VCaP (cell line): ENCODE results near the gene RGL1.

Source experiments
- H3K27ac ChIP-seq: fragments of 450-650 bp; 2 replicates; pipeline ENCODE4 v1.5.1; 2017
- TF ChIP-seq, protein P1 (sequence below): fragments of 450-650 bp; conservative IDR thresholded peaks from 2 replicates; pipeline ENCODE4 v1.5.1; 2017; ENCODE audit warnings: mild to moderate bottlenecking, moderate library complexity

Gene RGL1

DNA sequence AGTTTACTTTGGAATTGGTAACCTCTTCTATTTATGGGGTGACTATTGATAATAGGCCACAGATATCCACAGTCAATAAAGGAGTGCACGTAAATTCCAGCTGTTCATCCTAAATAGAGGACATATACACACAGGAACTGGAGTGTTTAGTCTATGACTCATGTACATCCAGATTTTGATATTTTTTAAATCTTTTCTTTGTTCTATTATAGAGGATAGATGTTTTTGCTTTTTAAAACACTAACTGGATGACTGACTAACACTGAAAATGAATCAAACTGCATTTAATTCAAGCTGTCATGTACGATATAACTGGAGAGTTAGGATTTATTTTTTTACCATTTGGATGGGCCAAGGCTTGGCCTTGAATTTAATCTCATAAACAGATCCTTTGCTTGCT is 45.9 kb downstream of the RGL1 start:
- TF ChIP-seq, protein P1, sequence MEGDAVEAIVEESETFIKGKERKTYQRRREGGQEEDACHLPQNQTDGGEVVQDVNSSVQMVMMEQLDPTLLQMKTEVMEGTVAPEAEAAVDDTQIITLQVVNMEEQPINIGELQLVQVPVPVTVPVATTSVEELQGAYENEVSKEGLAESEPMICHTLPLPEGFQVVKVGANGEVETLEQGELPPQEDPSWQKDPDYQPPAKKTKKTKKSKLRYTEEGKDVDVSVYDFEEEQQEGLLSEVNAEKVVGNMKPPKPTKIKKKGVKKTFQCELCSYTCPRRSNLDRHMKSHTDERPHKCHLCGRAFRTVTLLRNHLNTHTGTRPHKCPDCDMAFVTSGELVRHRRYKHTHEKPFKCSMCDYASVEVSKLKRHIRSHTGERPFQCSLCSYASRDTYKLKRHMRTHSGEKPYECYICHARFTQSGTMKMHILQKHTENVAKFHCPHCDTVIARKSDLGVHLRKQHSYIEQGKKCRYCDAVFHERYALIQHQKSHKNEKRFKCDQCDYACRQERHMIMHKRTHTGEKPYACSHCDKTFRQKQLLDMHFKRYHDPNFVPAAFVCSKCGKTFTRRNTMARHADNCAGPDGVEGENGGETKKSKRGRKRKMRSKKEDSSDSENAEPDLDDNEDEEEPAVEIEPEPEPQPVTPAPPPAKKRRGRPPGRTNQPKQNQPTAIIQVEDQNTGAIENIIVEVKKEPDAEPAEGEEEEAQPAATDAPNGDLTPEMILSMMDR: no peak

DNA sequence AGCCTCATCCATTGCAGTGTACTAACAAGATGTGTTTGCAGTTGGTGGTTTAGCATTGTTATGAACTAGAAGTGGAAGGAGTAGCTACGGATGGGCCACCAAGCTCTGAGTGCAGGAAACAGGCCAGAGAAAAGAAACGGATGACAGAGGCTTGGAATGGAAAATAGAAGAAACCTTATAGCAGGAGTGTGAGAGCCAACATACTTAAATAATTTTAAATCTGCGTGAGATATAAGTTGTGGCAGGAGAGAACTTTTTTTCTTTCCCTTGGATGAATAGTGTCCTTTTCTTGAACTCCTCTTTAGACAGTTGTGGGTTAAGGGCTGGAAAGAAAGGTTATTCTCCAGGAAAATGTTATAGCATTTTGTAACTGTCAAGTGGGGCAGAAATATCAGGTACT is 54.2 kb downstream of the RGL1 start:
- TF ChIP-seq, protein P1: no peak
- H3K27ac ChIP-seq: no peak overlapping the region

More for the DNA sequence above, 45.9 kb downstream of the RGL1 start:
- no peak overlapping the region for H3K27ac ChIP-seq

DNA sequence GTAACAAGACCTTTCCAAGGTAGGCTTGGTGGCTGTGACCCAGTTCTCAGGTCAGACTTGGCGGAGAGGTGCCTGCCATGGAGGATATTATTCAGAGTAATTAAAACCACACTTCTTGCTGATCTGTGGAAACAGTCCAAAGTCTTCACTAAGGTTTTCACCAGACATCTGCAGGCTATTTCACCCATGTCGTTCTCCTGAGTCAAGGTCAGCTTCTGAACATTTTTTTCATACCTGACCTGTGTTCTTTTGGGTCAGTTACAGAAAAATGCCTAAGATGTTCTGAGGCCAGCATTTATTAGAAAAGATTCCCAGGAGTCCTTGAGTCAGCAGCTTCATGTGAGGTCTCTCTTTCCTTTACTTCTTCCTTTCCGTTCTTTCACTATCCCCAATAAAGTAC is 54.9 kb downstream of the RGL1 start:
- no peak overlapping the region for H3K27ac ChIP-seq

DNA sequence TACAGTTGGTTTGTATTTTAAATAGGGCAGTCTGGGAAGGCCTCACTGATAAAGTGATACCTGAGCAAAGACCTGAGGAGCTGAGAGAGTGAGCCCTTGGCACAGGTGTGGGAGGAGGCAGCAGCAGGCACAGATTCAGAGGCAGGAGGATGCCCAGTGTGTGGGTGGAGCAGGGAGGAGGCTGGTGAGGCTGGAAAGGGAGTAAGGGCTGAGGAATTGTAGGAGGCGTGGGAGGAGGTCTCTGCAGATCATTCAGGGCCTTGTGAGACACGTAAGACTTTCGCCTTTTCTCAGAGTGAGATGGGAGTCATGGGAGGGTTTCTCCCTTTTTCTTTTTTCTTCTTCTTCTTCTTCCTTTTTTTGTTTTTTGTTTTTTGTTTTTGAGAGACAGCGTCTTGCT is 58.0 kb downstream of the RGL1 start:
- TF ChIP-seq, protein P1: no peak
- no peak overlapping the region for H3K27ac ChIP-seq

More for the DNA sequence above, 54.9 kb downstream of the RGL1 start:
- TF ChIP-seq, protein P1: no peak

DNA sequence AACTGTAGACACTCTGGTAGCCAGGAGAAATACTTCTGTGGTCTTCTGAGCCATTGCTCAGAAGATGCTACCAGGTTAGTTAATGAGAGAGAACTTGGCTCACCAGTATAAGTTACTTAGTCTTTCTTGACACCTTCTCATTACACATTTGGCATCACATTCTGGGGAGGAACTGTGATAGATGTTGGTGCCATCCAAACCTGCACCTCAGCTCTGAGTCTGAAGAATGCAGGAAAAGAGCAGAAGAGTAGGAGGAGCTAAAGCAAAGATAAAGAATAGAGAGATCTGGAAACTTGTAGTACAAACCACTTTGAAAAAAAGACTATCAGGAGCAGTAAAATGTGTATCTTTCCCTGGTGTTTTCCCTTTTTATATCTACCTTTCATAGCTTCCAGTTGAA is 58.9 kb downstream of the RGL1 start:
- H3K27ac ChIP-seq: no peak overlapping the region
- TF ChIP-seq, protein P1: no peak

DNA sequence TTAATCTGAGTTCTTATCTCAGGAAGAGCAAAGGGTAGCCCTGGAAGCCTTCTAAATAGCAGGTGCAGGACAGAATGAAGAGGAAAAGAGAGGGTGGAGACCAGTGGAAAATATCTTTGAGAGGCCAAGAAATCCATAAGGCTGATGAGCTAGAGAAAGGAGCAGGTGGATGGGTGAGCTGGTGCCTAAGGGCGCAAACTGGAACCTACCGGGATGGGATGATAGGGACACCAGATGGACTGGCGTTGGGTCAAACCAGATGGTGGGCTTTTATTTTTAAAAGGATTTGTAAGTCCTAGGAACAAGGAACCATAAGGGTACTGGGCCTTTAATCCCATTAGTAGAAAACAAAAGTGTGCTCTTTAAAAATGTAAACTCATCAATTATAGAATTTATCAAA is 59.7 kb downstream of the RGL1 start:
- TF ChIP-seq, protein P1: no peak
- no peak overlapping the region for H3K27ac ChIP-seq

DNA sequence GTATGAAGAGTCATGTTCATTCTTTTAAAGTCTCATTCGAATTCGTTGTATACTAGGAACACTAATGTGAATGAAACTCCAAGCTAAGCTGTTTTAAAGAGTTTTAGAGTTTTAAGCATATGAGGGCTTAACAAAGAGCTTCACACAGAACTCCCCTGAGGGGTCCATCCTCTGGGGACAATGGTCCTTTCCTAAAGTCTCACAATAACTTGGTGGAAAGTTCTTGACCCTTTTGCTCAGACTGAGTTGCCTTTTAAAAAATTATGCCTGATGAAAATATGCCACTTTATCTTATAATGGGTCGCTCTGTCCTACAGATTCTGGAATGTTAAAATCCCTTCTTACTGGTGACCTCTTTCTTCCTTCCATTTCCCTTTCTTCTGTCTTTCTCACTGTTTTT is 64.3 kb downstream of the RGL1 start:
- TF ChIP-seq, protein P1: no peak
- H3K27ac ChIP-seq: no peak overlapping the region

DNA sequence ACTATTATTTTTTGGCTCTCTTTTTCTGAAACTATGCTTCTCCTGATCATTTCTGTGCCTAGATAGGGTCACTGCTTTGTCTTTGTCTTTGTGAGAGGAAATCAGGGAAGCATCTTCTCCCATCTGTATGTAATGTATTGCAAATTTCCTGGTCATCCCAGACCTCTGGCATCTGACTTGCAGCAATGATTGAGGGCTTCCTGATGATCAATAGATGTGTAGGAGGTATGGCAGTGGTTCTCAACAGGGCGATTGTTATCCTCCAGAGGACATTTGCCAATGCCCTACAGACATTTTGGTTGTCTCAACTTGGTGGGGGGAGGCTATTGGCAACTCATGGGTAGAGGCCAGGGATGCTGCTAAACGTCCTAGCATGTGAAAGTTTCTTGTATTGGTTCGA is 64.7 kb downstream of the RGL1 start:
- no peak overlapping the region for H3K27ac ChIP-seq
- TF ChIP-seq, protein P1: no peak
